Measurements from ENCODE around the gene CST8. TPM values are rescaled to one million over a fixed set of nuclear protein-coding genes. Genes with fewer than 3 reads are reported as not detected.

The CST8 gene
- total RNA-seq, result not detected

- DNase-seq, result no peak
- intact Hi-C loops (cut with micrococcal nuclease), result no loop called here
These were observed at the start of gene CST8 for GRCh38 chr20:23490817-23491216. Gene CST8, plus strand, starts transcription at chr20:23491117. Its CDS starts 551 bp downstream, at chr20:23491668.

GRCh38 chr20:23441850-23442313 is 49.0 kb upstream of the CST8 start:
- H3K9me3 Mint-ChIP-seq, result no peaks in the 10 kb centered on the region
- intact Hi-C loops (cut with micrococcal nuclease), result loop anchor here (1.0 to 10.0 kb wide), 2 partner anchors 164 to 1107 kb away; no protein-coding TSS in a partner anchor
- peak; percentile 80 for DNase-seq
- no peaks in the 10 kb centered on the region for H3K4me1 Mint-ChIP-seq (ENCODE audit: low read depth)
- H3K4me3 Mint-ChIP-seq, result no peak overlapping the region
- no peaks in the 10 kb centered on the region for H3K36me3 Mint-ChIP-seq (ENCODE audit: low read depth)
- CTCF ChIA-PET, result interaction anchor here (0.7 to 3.2 kb wide), 14 partner anchors 8 to 186 kb away, joined by 3 to 38 read pairs (median 3); partner anchors contain the start of gene NAPB
- H3K27me3 Mint-ChIP-seq (ENCODE audit: low read depth), result no peaks in the 10 kb centered on the region
- no peak overlapping the region for H3K27ac Mint-ChIP-seq

More at GRCh38 chr20:23490817-23491216, at the start of gene CST8:
- H3K9me3 Mint-ChIP-seq, result peaks cover 1% of the 10 kb centered on the region
- H3K27ac Mint-ChIP-seq, result no peak within 1 kb of the TSS
- peaks cover 5% of the 10 kb centered on the region for H3K27me3 Mint-ChIP-seq (ENCODE audit: low read depth)
- no peaks in the 10 kb centered on the region for H3K36me3 Mint-ChIP-seq (ENCODE audit: low read depth)
- no peak within 1 kb of the TSS for H3K4me3 Mint-ChIP-seq
- CTCF ChIA-PET, result no interaction called here
- peaks cover 2% of the 10 kb centered on the region for H3K4me1 Mint-ChIP-seq (ENCODE audit: low read depth)

- no peaks in the 10 kb centered on the region for H3K9me3 Mint-ChIP-seq
- CTCF ChIA-PET, result interaction anchor here (0.6 to 3.2 kb wide), 12 partner anchors 8 to 185 kb away, joined by 3 to 38 read pairs (median 4); partner anchors contain the start of gene NAPB
- intact Hi-C loops (cut with micrococcal nuclease), result loop anchor here (1.0 to 10.0 kb wide), 2 partner anchors 164 to 1108 kb away; no protein-coding TSS in a partner anchor
- H3K27me3 Mint-ChIP-seq (ENCODE audit: low read depth), result no peaks in the 10 kb centered on the region
- H3K4me1 Mint-ChIP-seq (ENCODE audit: low read depth), result no peaks in the 10 kb centered on the region
- no peak for DNase-seq
- no peak overlapping the region for H3K27ac Mint-ChIP-seq
- H3K36me3 Mint-ChIP-seq (ENCODE audit: low read depth), result no peaks in the 10 kb centered on the region
- H3K4me3 Mint-ChIP-seq, result no peak overlapping the region
These were observed 48.5 kb upstream of the CST8 start for GRCh38 chr20:23442436-23442835.

GRCh38 chr20:23444859-23445258 is 46.1 kb upstream of the CST8 start:
- Mint-ChIP-seq H3K36me3 (ENCODE audit: low read depth) (no peaks in the 10 kb centered on the region), H3K4me1 (ENCODE audit: low read depth) (no peaks in the 10 kb centered on the region), H3K9me3 (no peaks in the 10 kb centered on the region), H3K27ac (no peak overlapping the region), H3K4me3 (no peak overlapping the region), H3K27me3 (ENCODE audit: low read depth) (no peaks in the 10 kb centered on the region)
- CTCF ChIA-PET, result interaction anchor here (0.6 to 1.2 kb wide), 3 partner anchors 22 to 753 kb away, joined by 3 to 5 read pairs (median 3); no protein-coding TSS in a partner anchor
- intact Hi-C loops (cut with micrococcal nuclease), result loop anchor here (5.0 to 10.0 kb wide), 2 partner anchors 753 to 1110 kb away; no protein-coding TSS in a partner anchor
- DNase-seq, result no peak

- DNase-seq, result no peak
- intact Hi-C loops (cut with micrococcal nuclease), result loop anchor here (1.0 to 10.0 kb wide), 3 partner anchors 95 to 1111 kb away; partner anchors contain the start of gene NXT1
- Mint-ChIP-seq H3K27me3 (ENCODE audit: low read depth) (no peaks in the 10 kb centered on the region), H3K36me3 (ENCODE audit: low read depth) (no peaks in the 10 kb centered on the region), H3K4me3 (no peak overlapping the region), H3K4me1 (ENCODE audit: low read depth) (no peaks in the 10 kb centered on the region), H3K9me3 (no peaks in the 10 kb centered on the region), H3K27ac (no peak overlapping the region)
- CTCF ChIA-PET, result interaction anchor here (0.6 to 0.7 kb wide), 2 partner anchors 23 to 154 kb away, joined by 4 to 5 read pairs; no protein-coding TSS in a partner anchor
These were observed 45.2 kb upstream of the CST8 start for GRCh38 chr20:23445596-23446217.

GRCh38 chr20:23446505-23446904 is 44.4 kb upstream of the CST8 start:
- peak; percentile 48 for DNase-seq
- Mint-ChIP-seq H3K9me3 (no peaks in the 10 kb centered on the region), H3K4me1 (ENCODE audit: low read depth) (no peaks in the 10 kb centered on the region), H3K27ac (no peak overlapping the region), H3K36me3 (ENCODE audit: low read depth) (no peaks in the 10 kb centered on the region), H3K4me3 (no peak overlapping the region), H3K27me3 (ENCODE audit: low read depth) (no peaks in the 10 kb centered on the region)
- CTCF ChIA-PET, result interaction anchor here (0.6 to 1.0 kb wide), 3 partner anchors 13 to 157 kb away, joined by 3 to 4 read pairs (median 3); no protein-coding TSS in a partner anchor
- intact Hi-C loops (cut with micrococcal nuclease), result loop anchor here (1.0 to 10.0 kb wide), 3 partner anchors 96 to 1112 kb away; partner anchors contain the start of gene NXT1

- CTCF ChIA-PET, result no interaction called here
- Mint-ChIP-seq H3K4me3 (no peak overlapping the region), H3K4me1 (ENCODE audit: low read depth) (no peaks in the 10 kb centered on the region)
These were observed 42.8 kb upstream of the CST8 start for GRCh38 chr20:23448167-23448566.

GRCh38 chr20:23449421-23449820 is 41.5 kb upstream of the CST8 start:
- no peak overlapping the region for H3K27ac Mint-ChIP-seq
- H3K27me3 Mint-ChIP-seq (ENCODE audit: low read depth), result no peaks in the 10 kb centered on the region
- H3K36me3 Mint-ChIP-seq (ENCODE audit: low read depth), result no peaks in the 10 kb centered on the region
- CTCF ChIA-PET, result interaction anchor here (0.6 to 1.1 kb wide), 2 partner anchors 8 to 12 kb away, joined by 3 to 4 read pairs; no protein-coding TSS in a partner anchor
- no peaks in the 10 kb centered on the region for H3K9me3 Mint-ChIP-seq
- H3K4me1 Mint-ChIP-seq (ENCODE audit: low read depth), result no peaks in the 10 kb centered on the region
- H3K4me3 Mint-ChIP-seq, result no peak overlapping the region
- DNase-seq, result no peak
- intact Hi-C loops (cut with micrococcal nuclease), result loop anchor here (5.0 to 10.0 kb wide), 2 partner anchors 757 to 1115 kb away; no protein-coding TSS in a partner anchor

More at GRCh38 chr20:23448167-23448566, 42.8 kb upstream of the CST8 start:
- no peak overlapping the region for H3K27ac Mint-ChIP-seq
- intact Hi-C loops (cut with micrococcal nuclease), result loop anchor here (5.0 to 10.0 kb wide), 2 partner anchors 756 to 1113 kb away; no protein-coding TSS in a partner anchor
- no peak for DNase-seq
- no peaks in the 10 kb centered on the region for H3K36me3 Mint-ChIP-seq (ENCODE audit: low read depth)
- no peaks in the 10 kb centered on the region for H3K9me3 Mint-ChIP-seq
- H3K27me3 Mint-ChIP-seq (ENCODE audit: low read depth), result no peaks in the 10 kb centered on the region

GRCh38 chr20:23450877-23451276 is 40.0 kb upstream of the CST8 start:
- H3K4me1 Mint-ChIP-seq (ENCODE audit: low read depth), result peaks cover under 1% of the 10 kb centered on the region

GRCh38 chr20:23451956-23452487 is 38.9 kb upstream of the CST8 start:
- CTCF ChIA-PET, result interaction anchor here (0.7 to 1.6 kb wide), 2 partner anchors 9 to 155 kb away, joined by 4 to 5 read pairs; no protein-coding TSS in a partner anchor
- no peak overlapping the region for H3K4me3 Mint-ChIP-seq
- no peak for DNase-seq
- H3K4me1 Mint-ChIP-seq (ENCODE audit: low read depth), result peaks cover 6% of the 10 kb centered on the region
- intact Hi-C loops (cut with micrococcal nuclease), result no loop called here
- peaks cover 4% of the 10 kb centered on the region for H3K27me3 Mint-ChIP-seq (ENCODE audit: low read depth)
- no peaks in the 10 kb centered on the region for H3K9me3 Mint-ChIP-seq
- no peaks in the 10 kb centered on the region for H3K36me3 Mint-ChIP-seq (ENCODE audit: low read depth)
- H3K27ac Mint-ChIP-seq, result no peak overlapping the region

More at GRCh38 chr20:23450877-23451276, 40.0 kb upstream of the CST8 start:
- no peak for DNase-seq
- Mint-ChIP-seq H3K9me3 (no peaks in the 10 kb centered on the region), H3K27me3 (ENCODE audit: low read depth) (no peaks in the 10 kb centered on the region), H3K4me3 (no peak overlapping the region), H3K36me3 (ENCODE audit: low read depth) (no peaks in the 10 kb centered on the region), H3K27ac (no peak overlapping the region)
- intact Hi-C loops (cut with micrococcal nuclease), result no loop called here
- CTCF ChIA-PET, result no interaction called here

GRCh38 chr20:23452776-23453175 is 38.1 kb upstream of the CST8 start, which contains the start of gene CST11:
Gene CST11, minus strand, starts transcription at chr20:23452876. Its CDS starts 65 bp downstream, at chr20:23452811.
- CTCF ChIA-PET, result interaction anchor here (1.6 kb wide), 1 partner anchor 154 kb away, joined by 5 read pairs; no protein-coding TSS in a partner anchor
- DNase-seq, result no peak

More at GRCh38 chr20:23452776-23453175, 38.1 kb upstream of the CST8 start, which contains the start of gene CST11:
- H3K27me3 Mint-ChIP-seq (ENCODE audit: low read depth), result peaks cover 4% of the 10 kb centered on the region
- no peaks in the 10 kb centered on the region for H3K9me3 Mint-ChIP-seq
- H3K4me1 Mint-ChIP-seq (ENCODE audit: low read depth), result peaks cover 6% of the 10 kb centered on the region
- no peak within 1 kb of the TSS for H3K4me3 Mint-ChIP-seq
- no peak within 1 kb of the TSS for H3K27ac Mint-ChIP-seq
- no peaks in the 10 kb centered on the region for H3K36me3 Mint-ChIP-seq (ENCODE audit: low read depth)
- intact Hi-C loops (cut with micrococcal nuclease), result no loop called here

Measured in activated naive CD4-positive, alpha-beta T cell treated with anti-CD3 and anti-CD28 coated beads for 36 hours (primary cell).